ENCODE results near the gene SGTA. TPM values are rescaled to one million over a fixed set of nuclear protein-coding genes. Genes with fewer than 3 reads are reported as not detected.
A peak's percentile ranks its signal among the peaks of the same experiment; 100 is the strongest.

The SGTA gene
- total and polyA plus RNA-seq, 2 of the 13 experiments (the other 11 are each of a cell fraction or from before 2014, with no cell fraction given) = 43.9 to 47.4 TPM

DNA sequence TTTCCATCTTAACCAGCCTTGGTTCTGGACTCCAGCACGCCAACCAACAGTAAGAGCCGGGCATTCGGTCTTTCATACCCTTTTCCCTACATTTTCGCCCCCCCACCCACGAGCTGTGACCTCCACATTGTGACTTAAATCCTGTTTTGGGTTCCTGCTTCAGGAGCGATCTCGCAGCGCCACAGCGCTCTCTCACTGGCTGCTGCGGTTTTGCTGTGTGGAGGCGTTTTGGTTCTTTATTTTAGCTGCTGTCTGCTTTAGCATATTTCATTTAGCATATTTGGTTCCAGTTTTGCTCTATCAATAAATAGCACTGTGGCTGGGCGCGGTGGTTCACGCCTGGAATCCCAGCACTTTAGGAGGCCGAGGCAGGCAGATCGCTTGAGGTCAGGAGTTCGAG is 23.7 kb downstream of the SGTA start:
- in situ Hi-C loops (cut with HindIII; ENCODE audit: extremely low pct_ligation_motif_present, low pct_unique_long_range_greater_than_20kb) = no loop called here
- Histone ChIP-seq H4K20me1 (ENCODE audit: insufficient read depth, low read length) (no peaks in the 10 kb centered on the region), H3K4me3 (replicated peaks in 1 of 3; ENCODE audit: insufficient read depth in 1 of 3, low read depth in 2 of 3, low read length in 3 of 3) (no peak overlapping the region), H3K27ac (ENCODE audit: extremely low read length, insufficient read depth, low read length) (no peak overlapping the region), H3K27me3 (ENCODE audit: control insufficient read depth in 1 of 2, insufficient read depth in 2 of 2, low read length in 2 of 2) (no peaks in the 10 kb centered on the region), H3K9me3 (ENCODE audit: low read length) (no peaks in the 10 kb centered on the region), H3K4me2 (ENCODE audit: low read depth, low read length) (no peak overlapping the region), H3K79me2 (ENCODE audit: insufficient read depth, low read length) (no peaks in the 10 kb centered on the region), H3K36me3 (replicated peaks in 1 of 2; ENCODE audit: control insufficient read depth in 1 of 2, insufficient read depth in 2 of 2, low read length in 2 of 2) (peaks cover 36 to 65% of the 10 kb centered on the region in 2 experiments; a peak in 4 of 5 replicates), H3K4me1 (ENCODE audit: insufficient read depth, low read length) (no peaks in the 10 kb centered on the region), H3K9ac (ENCODE audit: insufficient read depth, low read depth, low read length) (no peak overlapping the region), H2AFZ (ENCODE audit: low read length) (no peak overlapping the region)
- POLR2A ChIA-PET = no interaction called here
- 96% methylated on average over 17 of the region's 17 CpGs for WGBS (ENCODE audit: low lambda C conversion rate)
- no peak for FAIRE-seq
- CTCF ChIA-PET (ENCODE audit: low intra/inter-chr PET ratio, low total read pairs) = no interaction called here
- ATAC-seq = no peak
- DNase-seq (ENCODE audit: low spot score) = no peak
- BruUV-seq (replicated peaks) = no TSS peak
- intact Hi-C loops (cut with micrococcal nuclease; ENCODE audit: unreplicated experiment) = no loop called here
- TF ChIP-seq ZNF891 (CRISPR knock-in tag; IDR thresholded peaks at IDR 0.05) = no peak
- no peak for TF ChIP-seq CCDC6 (CRISPR knock-in tag; IDR thresholded peaks at IDR 0.05)
- no peak for TF ChIP-seq ZSCAN25 (CRISPR knock-in tag; IDR thresholded peaks at IDR 0.05)
- TF ChIP-seq KAT7 (CRISPR knock-in tag; IDR thresholded peaks at IDR 0.05; ENCODE audit: borderline replicate concordance) = no peak
- no peak for TF ChIP-seq ZNF431 (CRISPR knock-in tag; IDR thresholded peaks at IDR 0.05; ENCODE audit: borderline replicate concordance, low read depth)
- TF ChIP-seq ZNF180 (CRISPR knock-in tag; IDR thresholded peaks at IDR 0.05; ENCODE audit: borderline replicate concordance, low read depth) = no peak

DNA sequence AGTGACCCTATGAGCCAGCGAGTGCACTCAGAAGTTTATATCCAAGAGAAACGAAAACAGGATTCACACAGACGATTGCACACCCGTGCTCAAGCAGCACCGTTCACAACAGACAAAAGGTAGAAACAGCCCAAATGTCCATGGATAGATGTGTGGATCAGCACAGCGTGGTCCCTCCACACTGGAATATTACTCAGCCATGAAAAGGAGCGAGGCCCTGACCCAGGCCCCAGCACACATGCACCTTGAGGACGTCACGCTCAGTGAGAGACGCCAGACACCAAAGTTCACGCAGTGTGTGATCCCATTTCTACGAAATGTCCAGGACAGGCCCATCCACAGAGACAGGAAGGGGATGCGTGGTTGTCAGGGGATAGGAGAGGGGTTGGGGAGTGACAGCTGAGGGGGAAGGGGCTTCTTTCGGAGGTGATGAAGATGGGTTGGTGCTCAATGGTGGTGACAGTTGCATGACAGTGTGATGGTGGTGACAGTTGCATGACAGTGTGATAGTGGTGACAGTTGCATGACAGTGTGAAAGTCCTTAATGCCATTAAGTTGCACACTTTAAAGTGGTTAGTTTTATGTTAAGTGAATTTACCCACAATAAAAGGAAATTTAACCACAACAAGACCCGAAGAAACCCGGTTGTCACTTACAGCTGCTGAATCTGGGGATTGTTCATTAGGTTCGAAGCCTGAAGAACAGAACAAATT is 24.3 kb downstream of the SGTA start:
- WGBS (ENCODE audit: low lambda C conversion rate) = 99% methylated on average over 17 of the region's 17 CpGs
- no peaks in the 10 kb centered on the region for H3K9me3 ChIP-seq (ENCODE audit: low read length)
- H3K79me2 ChIP-seq (ENCODE audit: insufficient read depth, low read length) = no peaks in the 10 kb centered on the region
- in situ Hi-C loops (cut with HindIII; ENCODE audit: extremely low pct_ligation_motif_present, low pct_unique_long_range_greater_than_20kb) (no loop called here), intact Hi-C loops (cut with micrococcal nuclease; ENCODE audit: unreplicated experiment) (no loop called here)
- FAIRE-seq (no peak), ATAC-seq (no peak), DNase-seq (ENCODE audit: low spot score) (no peak)
- H3K27me3 ChIP-seq (ENCODE audit: control insufficient read depth in 1 of 2, insufficient read depth in 2 of 2, low read length in 2 of 2) = no peaks in the 10 kb centered on the region
- BruUV-seq (replicated peaks) = no TSS peak
- H3K36me3 ChIP-seq (replicated peaks in 1 of 2; ENCODE audit: control insufficient read depth in 1 of 2, insufficient read depth in 2 of 2, low read length in 2 of 2) = peaks cover 38 to 60% of the 10 kb centered on the region in 2 experiments; a peak in 4 of 5 replicates
- H3K4me1 ChIP-seq (ENCODE audit: insufficient read depth, low read length) = no peaks in the 10 kb centered on the region
- no peak overlapping the region for H3K4me2 ChIP-seq (ENCODE audit: low read depth, low read length)
- ChIA-PET CTCF (ENCODE audit: low intra/inter-chr PET ratio, low total read pairs) (no interaction called here), POLR2A (no interaction called here)
- H4K20me1 ChIP-seq (ENCODE audit: insufficient read depth, low read length) = no peaks in the 10 kb centered on the region
- TF ChIP-seq CREB1 (IDR thresholded peaks at IDR 0.05) (peak; percentile 34; the same call in 1 of the 2 replicates), CREB1 (CRISPR knock-in tag; IDR thresholded peaks at IDR 0.05) (no peak), KLF12 (CRISPR knock-in tag; IDR thresholded peaks at IDR 0.05; ENCODE audit: borderline replicate concordance) (no peak)
- TF ChIP-seq, protein P1, sequence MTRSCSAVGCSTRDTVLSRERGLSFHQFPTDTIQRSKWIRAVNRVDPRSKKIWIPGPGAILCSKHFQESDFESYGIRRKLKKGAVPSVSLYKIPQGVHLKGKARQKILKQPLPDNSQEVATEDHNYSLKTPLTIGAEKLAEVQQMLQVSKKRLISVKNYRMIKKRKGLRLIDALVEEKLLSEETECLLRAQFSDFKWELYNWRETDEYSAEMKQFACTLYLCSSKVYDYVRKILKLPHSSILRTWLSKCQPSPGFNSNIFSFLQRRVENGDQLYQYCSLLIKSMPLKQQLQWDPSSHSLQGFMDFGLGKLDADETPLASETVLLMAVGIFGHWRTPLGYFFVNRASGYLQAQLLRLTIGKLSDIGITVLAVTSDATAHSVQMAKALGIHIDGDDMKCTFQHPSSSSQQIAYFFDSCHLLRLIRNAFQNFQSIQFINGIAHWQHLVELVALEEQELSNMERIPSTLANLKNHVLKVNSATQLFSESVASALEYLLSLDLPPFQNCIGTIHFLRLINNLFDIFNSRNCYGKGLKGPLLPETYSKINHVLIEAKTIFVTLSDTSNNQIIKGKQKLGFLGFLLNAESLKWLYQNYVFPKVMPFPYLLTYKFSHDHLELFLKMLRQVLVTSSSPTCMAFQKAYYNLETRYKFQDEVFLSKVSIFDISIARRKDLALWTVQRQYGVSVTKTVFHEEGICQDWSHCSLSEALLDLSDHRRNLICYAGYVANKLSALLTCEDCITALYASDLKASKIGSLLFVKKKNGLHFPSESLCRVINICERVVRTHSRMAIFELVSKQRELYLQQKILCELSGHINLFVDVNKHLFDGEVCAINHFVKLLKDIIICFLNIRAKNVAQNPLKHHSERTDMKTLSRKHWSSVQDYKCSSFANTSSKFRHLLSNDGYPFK (CRISPR knock-in tag; IDR thresholded peaks at IDR 0.05; ENCODE audit: borderline replicate concordance) = no peak
- H3K9ac ChIP-seq (ENCODE audit: insufficient read depth, low read depth, low read length) = no peak overlapping the region
- H3K4me3 ChIP-seq (replicated peaks in 1 of 3; ENCODE audit: insufficient read depth in 1 of 3, low read depth in 2 of 3, low read length in 3 of 3) = no peak overlapping the region
- no peak overlapping the region for H3K27ac ChIP-seq (ENCODE audit: extremely low read length, insufficient read depth, low read length)
- no peak overlapping the region for H2AFZ ChIP-seq (ENCODE audit: low read length)

Measured in HepG2 (cell line).